GM10248 (cell line): ENCODE measurements around the gene PHLPP1.

Source experiments
- CTCF ChIA-PET: fragments of 300-600 bp; sonication (Branson Sonifier 250); formaldehyde crosslinking; extraction: SDS; loops from one replicate; lab custom pipeline; 2021; ENCODE audit warnings: antibody characterized with exemption; lab: Yijun Ruan, JAX
- POLR2A ChIA-PET: fragments of 350-650 bp; sonication (Branson Sonifier 250); formaldehyde crosslinking; extraction: SDS; loops from one replicate; lab custom pipeline; 2020; ENCODE audit warnings: antibody characterized with exemption; lab: Yijun Ruan, JAX
- DNase-seq: peaks from one replicate; pipeline ENCODE4 v3.0.0; 2012; ENCODE audit errors: extremely low spot score
- CTCF ChIP-seq: IDR thresholded peaks from 2 replicates; pipeline ENCODE4 v1.5.1; 2012; ENCODE audit warnings: mild to moderate bottlenecking, low read depth; ENCODE audit errors: extremely low read depth, missing control alignments, control extremely low read depth

Gene PHLPP1

GRCh38 chr18:62730941-62731340 lies 15.6 kb downstream of the PHLPP1 start:
- no peak for TF ChIP-seq CTCF
- CTCF ChIA-PET = interaction anchor here (0.8 to 2.2 kb wide), 3 partner anchors 10 to 35 kb away, joined by 3 to 9 read pairs (median 3); no protein-coding TSS in a partner anchor
- no peak for DNase-seq
- POLR2A ChIA-PET = no interaction called here

- no peak for TF ChIP-seq CTCF
- DNase-seq = no peak
- POLR2A ChIA-PET = no interaction called here
- CTCF ChIA-PET = interaction anchor here (1.3 to 2.2 kb wide), 2 partner anchors 9 to 12 kb away, joined by 4 to 9 read pairs; no protein-coding TSS in a partner anchor
Observed at GRCh38 chr18:62732617-62733016, 17.3 kb downstream of the PHLPP1 start.

GRCh38 chr18:62734290-62734689 lies 18.9 kb downstream of the PHLPP1 start:
- POLR2A ChIA-PET = no interaction called here
- DNase-seq = no peak
- no peak for TF ChIP-seq CTCF
- CTCF ChIA-PET = no interaction called here

GRCh38 chr18:62735387-62735786 lies 20.0 kb downstream of the PHLPP1 start:
- DNase-seq = no peak
- ChIA-PET POLR2A (interaction anchor here (0.5 kb wide), 1 partner anchor 145 kb away, joined by 8 read pairs; no protein-coding TSS in a partner anchor), CTCF (no interaction called here)
- no peak for TF ChIP-seq CTCF

GRCh38 chr18:62736077-62736855 lies 20.9 kb downstream of the PHLPP1 start:
- no peak for TF ChIP-seq CTCF
- ChIA-PET POLR2A (no interaction called here), CTCF (interaction anchor here (0.9 to 1.5 kb wide), 3 partner anchors 11 to 246 kb away, joined by 3 to 5 read pairs (median 5); no protein-coding TSS in a partner anchor)
- no peak for DNase-seq

- ChIA-PET CTCF (interaction anchor here (1.5 kb wide), 2 partner anchors 15 to 245 kb away, joined by 3 to 5 read pairs; no protein-coding TSS in a partner anchor), POLR2A (no interaction called here)
- no peak for DNase-seq
- TF ChIP-seq CTCF = no peak
Observed at GRCh38 chr18:62737241-62737873, 22.0 kb downstream of the PHLPP1 start.
